Natural killer cell (primary cell): Measurements from ENCODE around the gene PITPNC1. TPM values are rescaled to one million over a fixed set of nuclear protein-coding genes. Genes with fewer than 3 reads are reported as not detected.

Source experiments
- ATAC-seq, 3 donors: fragments of 150-1000 bp in 2 of 3; fragments of 200-7000 bp in 1 of 3; cut with Tn5 transposase; 1 replicate in 1 of 3; 2 replicates in 2 of 3; pipeline ENCODE4 v1.10.0; 2021; ENCODE audit warnings: mild to moderate bottlenecking in 2 of 3, moderate library complexity in 2 of 3
- DNase-seq, 2 donors: peaks; one replicate each; pipeline versions ENCODE4 v3.0.0 to v3.0.0-alpha.2; 2013 to 2021; ENCODE audit warnings: mixed read lengths in 1 of 2
- H3K27ac ChIP-seq: one replicate; pipeline ENCODE4 v1.5.1; 2013; ENCODE audit warnings: mild to moderate bottlenecking, low read length
- H3K27me3 ChIP-seq: one replicate; pipeline ENCODE4 v1.6.1; 2013; ENCODE audit warnings: low read length; ENCODE audit not compliant: control insufficient read depth, insufficient read depth
- H3K36me3 ChIP-seq: one replicate; pipeline ENCODE4 v1.6.1; 2013; ENCODE audit warnings: low read length; ENCODE audit not compliant: control insufficient read depth, insufficient read depth
- H3K4me1 ChIP-seq: one replicate; pipeline ENCODE4 v1.6.1; 2013; ENCODE audit warnings: low read length; ENCODE audit not compliant: control insufficient read depth, insufficient read depth
- H3K4me3 ChIP-seq: one replicate; pipeline ENCODE4 v1.5.1; 2013; ENCODE audit warnings: low read length
- H3K9me3 ChIP-seq: one replicate; pipeline ENCODE4 v1.6.1; 2013; ENCODE audit warnings: low read length; ENCODE audit not compliant: control insufficient read depth, insufficient read depth
- H3K27ac Mint-ChIP-seq, 2 donors: one replicate each; pipeline ENCODE4 v1.8.0; 2022; ENCODE audit warnings: mild to moderate bottlenecking in 2 of 2, mixed read lengths in 2 of 2, moderate library complexity in 1 of 2
- H3K27me3 Mint-ChIP-seq, 2 donors: one replicate each; pipeline ENCODE4 v1.8.0; 2022; ENCODE audit warnings: low read depth in 2 of 2, mixed read lengths in 2 of 2
- H3K36me3 Mint-ChIP-seq: one replicate; pipeline ENCODE4 v1.8.0; 2022; ENCODE audit warnings: mixed read lengths
- H3K4me1 Mint-ChIP-seq, 2 donors: one replicate each; pipeline ENCODE4 v1.8.0; 2022; ENCODE audit warnings: mixed read lengths in 2 of 2
- H3K4me3 Mint-ChIP-seq: one replicate; pipeline ENCODE4 v1.8.0; 2022; ENCODE audit warnings: mild to moderate bottlenecking, moderate library complexity, mixed read lengths
- H3K9me3 Mint-ChIP-seq, 2 donors: one replicate each; pipeline ENCODE4 v1.8.0; 2022; ENCODE audit warnings: mixed read lengths in 2 of 2
- WGBS: methylation state at CpG from one replicate; pipeline ENCODE4 v1.1.7; 2013; ENCODE audit warnings: missing lambda C conversion rate; ENCODE audit not compliant: insufficient coverage; 5-methylcytosine and 5-hydroxymethylcytosine counted together
- intact Hi-C: fragments of 100-400 bp; cut with micrococcal nuclease; formaldehyde crosslinking; loops from one replicate; pipeline ENCODE4 v1.14.2; 2022
- total RNA-seq, 4 donors: library from RNA; stranded (reverse); fragments of 120-200 nt in 1 of 4; gene quantifications; one replicate each; pipeline versions ENCODE4 v1.2.3 to v1.2.4, GENCODE V29; 2013 to 2022
- TF ChIP-seq, protein P1 (sequence below): fragments of 200-600 bp; IDR thresholded peaks from one replicate; pipeline ENCODE4 v1.8.0; 2022; ENCODE audit warnings: antibody characterized with exemption

The PITPNC1 gene
- total RNA-seq, 3 donors from 2014 or later (not counting 1 experiment from before 2014, with no cell fraction given): 150 to 185 (median 169) TPM

DNA sequence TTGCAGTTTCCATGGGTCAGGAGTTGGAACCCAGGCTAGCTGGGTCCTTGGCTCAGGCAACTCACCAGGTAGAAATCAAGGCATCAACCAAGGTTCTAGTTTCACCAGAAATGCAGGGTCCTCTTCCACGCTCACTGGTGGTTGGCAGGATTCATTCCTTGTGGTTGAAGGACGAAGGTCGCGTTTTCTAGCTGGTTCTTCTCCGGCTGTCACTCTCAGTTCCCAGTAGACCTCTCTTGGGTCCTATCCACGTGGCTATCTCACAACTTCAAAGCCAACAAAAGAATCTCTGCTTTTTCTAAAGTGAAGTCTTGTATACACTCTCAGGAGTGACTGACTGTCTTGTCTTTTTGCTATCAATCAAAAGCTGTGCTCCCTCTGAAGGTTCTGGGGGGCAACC lies 194.4 kb downstream of the PITPNC1 start:
- H3K4me3 Mint-ChIP-seq: no peak overlapping the region
- no peak for ATAC-seq
- H3K27me3 Mint-ChIP-seq: no peaks in the 10 kb centered on the region
- no peak overlapping the region for H3K4me3 ChIP-seq
- no peaks in the 10 kb centered on the region for H3K9me3 ChIP-seq
- no peaks in the 10 kb centered on the region for H3K9me3 Mint-ChIP-seq
- no peaks in the 10 kb centered on the region for H3K36me3 Mint-ChIP-seq
- DNase-seq: no peak
- H3K27ac Mint-ChIP-seq: peak overlapping the region in 1 of 2 donors; percentile 42
- 82% methylated on average over 6 of the region's 6 CpGs for WGBS
- peaks cover 4% of the 10 kb centered on the region for H3K4me1 ChIP-seq
- intact Hi-C loops: no loop called here
- no peaks in the 10 kb centered on the region for H3K27me3 ChIP-seq
- peaks cover 28 to 48% of the 10 kb centered on the region in 2 donors for H3K4me1 Mint-ChIP-seq
- TF ChIP-seq, protein P1, sequence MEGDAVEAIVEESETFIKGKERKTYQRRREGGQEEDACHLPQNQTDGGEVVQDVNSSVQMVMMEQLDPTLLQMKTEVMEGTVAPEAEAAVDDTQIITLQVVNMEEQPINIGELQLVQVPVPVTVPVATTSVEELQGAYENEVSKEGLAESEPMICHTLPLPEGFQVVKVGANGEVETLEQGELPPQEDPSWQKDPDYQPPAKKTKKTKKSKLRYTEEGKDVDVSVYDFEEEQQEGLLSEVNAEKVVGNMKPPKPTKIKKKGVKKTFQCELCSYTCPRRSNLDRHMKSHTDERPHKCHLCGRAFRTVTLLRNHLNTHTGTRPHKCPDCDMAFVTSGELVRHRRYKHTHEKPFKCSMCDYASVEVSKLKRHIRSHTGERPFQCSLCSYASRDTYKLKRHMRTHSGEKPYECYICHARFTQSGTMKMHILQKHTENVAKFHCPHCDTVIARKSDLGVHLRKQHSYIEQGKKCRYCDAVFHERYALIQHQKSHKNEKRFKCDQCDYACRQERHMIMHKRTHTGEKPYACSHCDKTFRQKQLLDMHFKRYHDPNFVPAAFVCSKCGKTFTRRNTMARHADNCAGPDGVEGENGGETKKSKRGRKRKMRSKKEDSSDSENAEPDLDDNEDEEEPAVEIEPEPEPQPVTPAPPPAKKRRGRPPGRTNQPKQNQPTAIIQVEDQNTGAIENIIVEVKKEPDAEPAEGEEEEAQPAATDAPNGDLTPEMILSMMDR: no peak
- no peak overlapping the region for H3K27ac ChIP-seq
- H3K36me3 ChIP-seq: peaks cover 12% of the 10 kb centered on the region

DNA sequence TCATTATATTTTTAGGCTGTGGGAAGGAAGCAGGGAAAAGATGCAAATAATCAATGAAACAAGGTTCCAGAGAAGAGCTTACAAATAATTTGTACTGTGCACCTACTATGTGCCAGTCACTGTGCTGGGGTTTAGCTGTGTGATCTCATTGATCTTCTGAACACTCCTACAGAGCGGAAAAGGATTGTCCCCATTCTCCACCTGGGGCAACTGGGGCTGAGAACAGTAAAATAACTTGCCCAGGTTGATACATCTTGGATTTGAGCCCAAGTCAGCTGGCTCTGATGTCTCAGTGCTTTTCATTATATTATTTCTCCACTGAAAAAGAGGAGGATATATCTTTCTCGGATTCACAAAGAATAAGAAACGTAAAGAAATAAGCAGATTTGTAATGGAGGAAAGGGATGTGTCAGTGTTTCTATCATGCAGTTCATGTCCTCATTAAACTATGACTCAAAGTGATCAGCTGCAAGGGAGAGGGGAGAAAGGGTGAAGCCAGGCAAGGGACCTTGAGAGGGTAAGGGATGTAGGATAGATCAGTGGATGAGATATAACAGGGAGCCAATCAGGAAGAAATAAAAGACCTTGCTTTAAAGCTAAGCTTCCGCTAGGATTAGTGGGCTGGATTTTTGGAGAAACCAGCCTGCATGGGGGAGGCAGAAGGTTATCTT lies 197.0 kb downstream of the PITPNC1 start:
- DNase-seq: no peak
- Histone ChIP-seq H3K27me3 (no peaks in the 10 kb centered on the region), H3K9me3 (no peaks in the 10 kb centered on the region), H3K4me1 (peaks cover 4% of the 10 kb centered on the region), H3K27ac (no peak overlapping the region), H3K36me3 (peaks cover 16% of the 10 kb centered on the region), H3K4me3 (no peak overlapping the region)
- H3K27ac Mint-ChIP-seq: peak overlapping the region in 1 of 2 donors; percentile 66
- ATAC-seq: no peak
- no peaks in the 10 kb centered on the region for H3K27me3 Mint-ChIP-seq
- WGBS: 87% methylated on average over 4 of the region's 4 CpGs
- no peaks in the 10 kb centered on the region for H3K9me3 Mint-ChIP-seq
- intact Hi-C loops: no loop called here
- H3K4me3 Mint-ChIP-seq: no peak overlapping the region
- TF ChIP-seq, protein P1: no peak
- H3K36me3 Mint-ChIP-seq: no peaks in the 10 kb centered on the region
- peaks cover 39 to 41% of the 10 kb centered on the region in 2 donors for H3K4me1 Mint-ChIP-seq

DNA sequence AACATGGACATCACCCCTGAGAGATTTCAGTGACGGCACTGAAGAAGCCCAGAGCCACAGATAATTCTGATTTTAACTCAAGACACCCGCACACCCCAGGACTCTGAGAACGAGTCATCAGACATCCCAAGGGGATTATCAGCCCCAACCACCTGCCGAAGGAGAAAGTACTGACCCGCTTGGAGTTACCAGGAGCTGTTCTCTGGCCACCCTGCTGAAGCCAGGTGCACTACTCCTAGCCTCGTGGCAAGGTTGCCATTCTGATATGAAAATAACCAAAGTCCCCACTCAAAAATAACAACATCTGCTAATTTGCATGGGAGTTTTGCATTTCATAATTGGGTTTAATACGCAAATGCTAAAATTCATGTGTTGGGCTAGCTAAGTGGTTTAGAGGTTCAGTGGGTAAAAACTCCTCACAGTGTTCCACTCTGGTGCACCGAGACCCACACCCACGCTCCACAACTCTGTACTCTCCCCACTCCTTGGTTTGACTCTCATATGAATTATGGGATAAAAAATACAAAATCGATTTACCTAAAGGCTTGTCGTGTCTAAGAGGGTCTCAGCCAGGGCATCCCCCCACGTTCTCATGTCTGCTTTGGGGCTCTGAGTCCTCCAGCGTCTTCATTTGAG lies 197.7 kb downstream of the PITPNC1 start:
- no peaks in the 10 kb centered on the region for H3K27me3 Mint-ChIP-seq
- H3K4me1 ChIP-seq: peaks cover 4% of the 10 kb centered on the region
- intact Hi-C loops: no loop called here
- H3K36me3 ChIP-seq: peaks cover 17% of the 10 kb centered on the region
- H3K4me3 Mint-ChIP-seq: no peak overlapping the region
- no peak overlapping the region for H3K4me3 ChIP-seq
- 77% methylated on average over 12 of the region's 13 CpGs for WGBS
- DNase-seq (no peak), ATAC-seq (no peak)
- H3K27ac Mint-ChIP-seq: peak overlapping the region in 1 of 2 donors; percentile 66
- peaks cover 33 to 34% of the 10 kb centered on the region in 2 donors for H3K4me1 Mint-ChIP-seq
- no peaks in the 10 kb centered on the region for H3K36me3 Mint-ChIP-seq
- H3K9me3 Mint-ChIP-seq: no peaks in the 10 kb centered on the region
- H3K27me3 ChIP-seq: no peaks in the 10 kb centered on the region
- TF ChIP-seq, protein P1: no peak
- no peak overlapping the region for H3K27ac ChIP-seq
- H3K9me3 ChIP-seq: no peaks in the 10 kb centered on the region
